Suprapubic skin (tissue), 3 donors: ENCODE data around the gene HASPIN.

ENCODE experiments used
- CTCF ChIP-seq, 2 donors: fragments of 200-600 bp in 1 of 2; fragments of 450-650 bp in 1 of 2; sonication (generic) in 1 of 2; IDR thresholded peaks; one replicate each; pipeline ENCODE4 v1.5.1; 2016 to 2019; ENCODE audit warnings: antibody characterized with exemption in 2 of 2, mild to moderate bottlenecking in 1 of 2, moderate library complexity in 1 of 2
- EP300 ChIP-seq: sonication (generic); formaldehyde crosslinking; IDR thresholded peaks from one replicate; pipeline ENCODE4 v1.6.1; 2017; ENCODE audit warnings: antibody characterized with exemption

GRCh38 chr17:3772764-3773163 is 49.1 kb downstream of the HASPIN start:
- TF ChIP-seq CTCF (IDR thresholded peaks at IDR 0.05) (no peak), EP300 (no peak)
